GM12878 (cell line): ENCODE results near the gene RASSF4. TPM values are rescaled to one million over a fixed set of nuclear protein-coding genes. Genes with fewer than 3 reads are reported as not detected.

Experiments used
- ATAC-seq: fragments of 200-7000 bp; cut with Tn5 transposase; 3 replicates; pipeline ENCODE4 v1.9.1; 2020; ENCODE audit warnings: mild to moderate bottlenecking, moderate library complexity
- BruUV-seq: library from RNA; stranded (reverse); fragments of 400-500 nt; replicated peaks from 2 replicates; lab custom pipeline; 2021; lab: Mats Ljungman, UMichigan
- CTCF ChIA-PET: fragments of 300-600 bp; sonication (Branson Sonifier 250); formaldehyde crosslinking; extraction: SDS; loops from one replicate; lab custom pipeline; 2021; ENCODE audit warnings: inconsistent platforms; lab: Yijun Ruan, JAX
- POLR2A ChIA-PET: fragments of 350-600 bp; formaldehyde crosslinking; extraction: SDS; loops from one replicate; lab custom pipeline; 2021; ENCODE audit warnings: inconsistent platforms; lab: Charles Lee
- RAD21 ChIA-PET: fragments of 300-600 bp; sonication (Branson Sonifier 250); formaldehyde crosslinking; loops from one replicate; lab custom pipeline; 2023; ENCODE audit warnings: antibody characterized with exemption; ENCODE audit not compliant: unreplicated experiment; lab: Charles Lee
- SMC1A ChIA-PET: fragments of 300-600 bp; sonication (Branson Sonifier 250); formaldehyde crosslinking; loops from one replicate; lab custom pipeline; 2023; ENCODE audit not compliant: unreplicated experiment, uncharacterized antibody; lab: Charles Lee
- DNase-seq: peaks from one replicate; pipeline ENCODE4 v3.0.0-alpha.2; 2011; ENCODE audit warnings: low read depth, low spot score
- FAIRE-seq: peaks from 3 replicates; lab custom pipeline; 2011; peaks lifted over from hg19 to GRCh38; lab: Jason Lieb, UNC
- H2AFZ ChIP-seq: 2 replicates; pipeline ENCODE4 v1.6.0; 2011; ENCODE audit warnings: low read depth, low read length, control low read depth; ENCODE audit not compliant: control insufficient read depth
- H3K27ac ChIP-seq: 2 replicates; pipeline ENCODE4 v1.5.1; 2011; ENCODE audit warnings: control low read depth; ENCODE audit not compliant: control insufficient read depth, insufficient read depth
- H3K27me3 ChIP-seq, 2 experiments: replicated peaks in 1 of 2; 2 replicates each; pipeline versions ENCODE4 v1.6.0 to v1.6.1; 2011; ENCODE audit warnings: low read length in 1 of 2; ENCODE audit not compliant: control insufficient read depth in 2 of 2, insufficient read depth in 2 of 2
- H3K36me3 ChIP-seq, 2 experiments: 2 replicates each; pipeline ENCODE4 v1.5.1; 2011; ENCODE audit warnings: low read length in 1 of 2; ENCODE audit not compliant: control insufficient read depth in 2 of 2, insufficient read depth in 2 of 2
- H3K4me1 ChIP-seq: 2 replicates; pipeline ENCODE4 v1.6.1; 2011; ENCODE audit warnings: mild to moderate bottlenecking, low read length, moderate library complexity, mixed read lengths; ENCODE audit not compliant: control insufficient read depth, insufficient read depth
- H3K4me2 ChIP-seq: 2 replicates; pipeline ENCODE4 v1.6.0; 2011; ENCODE audit warnings: control low read depth; ENCODE audit not compliant: control insufficient read depth, insufficient read depth
- H3K4me3 ChIP-seq: fragments of 200-600 bp; sonication (generic); 2 replicates; pipeline ENCODE4 v1.5.1; 2016
- H3K79me2 ChIP-seq: 2 replicates; pipeline ENCODE4 v1.6.0; 2011; ENCODE audit warnings: low read length; ENCODE audit not compliant: control insufficient read depth, insufficient read depth
- H3K9ac ChIP-seq: 2 replicates; pipeline ENCODE4 v1.8.0; 2011; ENCODE audit warnings: low read length, control low read depth, mixed read lengths; ENCODE audit not compliant: control insufficient read depth, insufficient read depth
- H3K9me3 ChIP-seq: replicated peaks from 3 replicates; pipeline ENCODE4 v1.5.1; 2011; ENCODE audit warnings: mild to moderate bottlenecking, low read length; ENCODE audit not compliant: control insufficient read depth, insufficient read depth
- H4K20me1 ChIP-seq: 2 replicates; pipeline ENCODE4 v1.6.0; 2011; ENCODE audit not compliant: control insufficient read depth, insufficient read depth
- ATF2 ChIP-seq: IDR thresholded peaks from 2 replicates; pipeline ENCODE4 v1.6.1; 2012; ENCODE audit warnings: low read length, inconsistent platforms
- BHLHE40 ChIP-seq, 2 experiments: fragments of 450-650 bp in 1 of 2; IDR thresholded peaks; 2 replicates each; pipeline ENCODE4 v1.6.1; 2011 to 2017; ENCODE audit warnings: low read depth in 2 of 2, borderline replicate concordance in 1 of 2, improper control_type of control experiment in 1 of 2, low read length in 1 of 2, mild to moderate bottlenecking in 1 of 2
- IKZF1 ChIP-seq: fragments of 450-650 bp; conservative IDR thresholded peaks from 2 replicates; pipeline ENCODE4 v1.6.1; 2017; ENCODE audit warnings: antibody characterized with exemption, mild to moderate bottlenecking
- NR2C1 ChIP-seq: fragments of 450-650 bp; IDR thresholded peaks from 2 replicates; pipeline ENCODE4 v1.6.1; 2017; ENCODE audit warnings: antibody characterized with exemption, mild to moderate bottlenecking, moderate library complexity
- POLR2A ChIP-seq: IDR thresholded peaks from 2 replicates; pipeline ENCODE4 v1.6.1; 2011; ENCODE audit warnings: low read depth, mild to moderate bottlenecking, low read length
- STAT3 ChIP-seq: IDR thresholded peaks from 2 replicates; pipeline ENCODE4 v1.6.1; 2011; ENCODE audit warnings: low read depth, low read length, improper control_type of control experiment
- TAF1 ChIP-seq: IDR thresholded peaks from 2 replicates; pipeline ENCODE4 v1.6.1; 2011; ENCODE audit warnings: mild to moderate bottlenecking, low read depth, low read length, borderline replicate concordance
- TARDBP ChIP-seq: IDR thresholded peaks from 2 replicates; pipeline ENCODE4 v1.6.1; 2016; ENCODE audit warnings: borderline replicate concordance
- WGBS: methylation state at CpG from one replicate; pipeline ENCODE4 v1.1.6; 2016; ENCODE audit warnings: low lambda C conversion rate; ENCODE audit not compliant: insufficient replicate concordance, insufficient coverage; ENCODE audit errors: missing lambda C conversion rate; 5-methylcytosine and 5-hydroxymethylcytosine counted together
- in situ Hi-C: fragments of 300-500 bp; cut with MboI; formaldehyde crosslinking; loops from 9 replicates; pipeline ENCODE4 v1.14.3; 2018; ENCODE audit warnings: mixed read lengths
- intact Hi-C: fragments of 100-400 bp; cut with micrococcal nuclease; formaldehyde crosslinking; loops from one replicate; pipeline ENCODE4 v1.14.2; 2022; ENCODE audit not compliant: unreplicated experiment
- polyA plus RNA-seq, 11 experiments: library from polyadenylated mRNA; depleted of rRNA in 4 of 11; unstranded in 6 of 11; stranded (reverse) in 5 of 11; fragments of >200 nt; fragmentation: Nextera tagmentation in 4 of 11; fragmentation: Illumina TruSeq in 1 of 11; extraction: Ambion mirVana in 4 of 11; extraction: Trizol in 1 of 11; gene quantifications; 1 replicate in 1 of 11; 2 replicates in 10 of 11; pipeline versions ENCODE4 v1.2.1 to v1.2.3, GENCODE V29; 2011 to 2016; ENCODE audit warnings: inconsistent platforms in 2 of 11, missing spikeins in 2 of 11, low read depth in 1 of 11
- total RNA-seq, 4 experiments: library from RNA; depleted of rRNA in 3 of 4; stranded (reverse); fragments of >200 nt in 3 of 4; fragmentation: Illumina TruSeq in 1 of 4; extraction: Trizol in 1 of 4; gene quantifications; 2 replicates each; pipeline versions ENCODE4 v1.2.1 to v1.2.3, GENCODE V29; 2013 to 2021

Gene RASSF4
- total and polyA plus RNA-seq, 10 of the 15 experiments (the other 5 are each of a cell fraction or from before 2014, with no cell fraction given): 3.7 to 71.1 (median 16.8) TPM

- Histone ChIP-seq H3K36me3 (no peaks in the 10 kb centered on the region), H3K4me1 (no peaks in the 10 kb centered on the region), H3K27ac (no peak overlapping the region), H3K9me3 (peaks cover 8% of the 10 kb centered on the region), H2AFZ (no peak overlapping the region), H3K4me2 (no peak overlapping the region), H3K9ac (no peak overlapping the region), H3K27me3 (no peaks in the 10 kb centered on the region), H3K79me2 (no peaks in the 10 kb centered on the region), H4K20me1 (no peaks in the 10 kb centered on the region), H3K4me3 (no peak overlapping the region)
- ChIA-PET RAD21 (no interaction called here), SMC1A (interaction anchor here (0.9 to 1.2 kb wide), 2 partner anchors 15 to 36 kb away, joined by 3 to 4 read pairs; no protein-coding TSS in a partner anchor), POLR2A (interaction anchor here (0.6 to 0.7 kb wide), 3 partner anchors 11 to 699 kb away, joined by 3 to 5 read pairs (median 3); no protein-coding TSS in a partner anchor), CTCF (interaction anchor here (0.5 to 1.6 kb wide), 2 partner anchors 26 to 54 kb away, joined by 3 to 4 read pairs; no protein-coding TSS in a partner anchor)
- BruUV-seq: no TSS peak
- 72% methylated on average over 7 of the region's 7 CpGs for whole genome bisulfite sequencing
- TF ChIP-seq NR2C1: no peak
- no peak for TF ChIP-seq IKZF1
- TF ChIP-seq BHLHE40 (IDR thresholded peaks at IDR 0.05; ENCODE audit: borderline replicate concordance in 1 of 2, low read depth in 2 of 2, low read length in 1 of 2): no peak
- no peak for TF ChIP-seq ATF2
- TF ChIP-seq TAF1: no peak
- TF ChIP-seq POLR2A: no peak
- TF ChIP-seq STAT3: no peak
- no peak for TF ChIP-seq TARDBP
- no peak for FAIRE-seq
- ATAC-seq: no peak
- in situ Hi-C loops (no loop called here), intact Hi-C loops (no loop called here)
- DNase-seq: no peak
Observed at GRCh38 chr10:44939691-44940401, 19.8 kb upstream of the RASSF4 start.
